HepG2 (cell line): ENCODE results near the gene OST4. TPM values are rescaled to one million over a fixed set of nuclear protein-coding genes. Genes with fewer than 3 reads are reported as not detected.

ENCODE experiments used
- ASH2L ChIP-seq: fragments of 300-600, 200-600 bp; sonication (generic); IDR thresholded peaks from 2 replicates; pipeline ENCODE4 v1.7.0; 2017; ENCODE audit warnings: low read depth, mild to moderate bottlenecking, moderate library complexity, mixed read lengths, low read length; ENCODE audit not compliant: insufficient read length
- ATF6 ChIP-seq: sonication (generic); formaldehyde crosslinking; conservative IDR thresholded peaks from 2 replicates; pipeline ENCODE4 v1.4.0; 2020; ENCODE audit warnings: missing genetic modification reagents
- CHD2 ChIP-seq: IDR thresholded peaks from 2 replicates; pipeline ENCODE4 v1.6.1; 2011; ENCODE audit warnings: low read depth, low read length, improper control_type of control experiment
- FOSL2 ChIP-seq: sonication (generic); formaldehyde crosslinking; IDR thresholded peaks from 2 replicates; pipeline ENCODE4 v1.4.0; 2020; ENCODE audit warnings: missing genetic modification reagents
- GATAD2A ChIP-seq: IDR thresholded peaks from 2 replicates; pipeline ENCODE4 v1.6.1; 2016
- GTF2F1 ChIP-seq: fragments of 150-350 bp; IDR thresholded peaks from 2 replicates; pipeline ENCODE4 v1.6.1; 2014; ENCODE audit warnings: low read length
- ISX ChIP-seq: sonication (generic); formaldehyde crosslinking; conservative IDR thresholded peaks from 2 replicates; pipeline ENCODE4 v1.5.0; 2020; ENCODE audit warnings: missing genetic modification reagents
- MEIS2 ChIP-seq: sonication (generic); formaldehyde crosslinking; IDR thresholded peaks from 2 replicates; pipeline ENCODE4 v1.9.0; 2021; ENCODE audit warnings: mild to moderate bottlenecking, missing genetic modification reagents
- RBFOX2 ChIP-seq: fragments of 200-400 bp; formaldehyde crosslinking; IDR thresholded peaks from 2 replicates; pipeline ENCODE4 v1.6.1; 2017; ENCODE audit warnings: low read depth, mild to moderate bottlenecking, low read length
- SALL2 ChIP-seq: sonication (generic); formaldehyde crosslinking; IDR thresholded peaks from 2 replicates; pipeline ENCODE4 v1.8.1; 2023; ENCODE audit warnings: mild to moderate bottlenecking, missing genetic modification reagents, inconsistent platforms
- TGIF2 ChIP-seq: IDR thresholded peaks from 2 replicates; pipeline ENCODE4 v1.6.1; 2016; ENCODE audit warnings: control low read depth, missing compliant biosample characterization
- TRIM22 ChIP-seq: fragments of 450-650 bp; IDR thresholded peaks from 2 replicates; pipeline ENCODE4 v1.6.1; 2017
- TSC22D2 ChIP-seq: sonication (generic); formaldehyde crosslinking; IDR thresholded peaks from 2 replicates; pipeline ENCODE4 v1.5.1; 2020; ENCODE audit warnings: missing genetic modification reagents, mild to moderate bottlenecking, borderline replicate concordance
- ZNF383 ChIP-seq: sonication (generic); formaldehyde crosslinking; IDR thresholded peaks from 2 replicates; pipeline ENCODE4 v1.4.0; 2020; ENCODE audit warnings: missing genetic modification reagents, mild to moderate bottlenecking, borderline replicate concordance
- ZNF512B ChIP-seq: sonication (generic); formaldehyde crosslinking; IDR thresholded peaks from 2 replicates; pipeline ENCODE4 v1.5.1; 2020; ENCODE audit warnings: missing genetic modification reagents, mild to moderate bottlenecking, borderline replicate concordance
- ZNF564 ChIP-seq: sonication (generic); formaldehyde crosslinking; IDR thresholded peaks from 2 replicates; pipeline ENCODE4 v1.8.1; 2023; ENCODE audit warnings: mild to moderate bottlenecking, missing genetic modification reagents
- ZNF607 ChIP-seq: sonication (generic); formaldehyde crosslinking; IDR thresholded peaks from 2 replicates; pipeline ENCODE4 v1.5.1; 2020; ENCODE audit warnings: missing genetic modification reagents, mild to moderate bottlenecking, borderline replicate concordance
- ZNF619 ChIP-seq: sonication (generic); formaldehyde crosslinking; IDR thresholded peaks from 2 replicates; pipeline ENCODE4 v1.4.0; 2020; ENCODE audit warnings: mild to moderate bottlenecking, missing genetic modification reagents
- ZNF678 ChIP-seq: sonication (generic); formaldehyde crosslinking; IDR thresholded peaks from 2 replicates; pipeline ENCODE4 v1.4.0; 2020; ENCODE audit warnings: mild to moderate bottlenecking, missing genetic modification reagents
- polyA plus RNA-seq, 8 experiments: library from polyadenylated mRNA; depleted of rRNA in 3 of 8; stranded (reverse) in 7 of 8; unstranded in 1 of 8; fragments of >200 nt; fragmentation: Illumina TruSeq in 4 of 8; extraction: Trizol in 4 of 8; gene quantifications; 2 replicates each; pipeline versions ENCODE4 v1.2.1 to v1.2.3, GENCODE V29; 2011 to 2016; ENCODE audit warnings: low read depth in 4 of 8, missing spikeins in 1 of 8, mixed read lengths in 1 of 8; ENCODE audit not compliant: insufficient read depth in 1 of 8
- total RNA-seq, 5 experiments: library from RNA; depleted of rRNA; stranded (reverse); fragments of >200 nt; fragmentation: Illumina TruSeq; extraction: Trizol; gene quantifications; 2 replicates each; pipeline ENCODE4 v1.2.3, GENCODE V29; 2016; ENCODE audit warnings: low read depth in 1 of 5
- TF ChIP-seq, protein P1 (sequence below): sonication (generic); formaldehyde crosslinking; IDR thresholded peaks from 2 replicates; pipeline ENCODE4 v1.8.0; 2022; ENCODE audit warnings: mild to moderate bottlenecking, missing genetic modification reagents
- TF ChIP-seq, protein P2 (sequence below): sonication (generic); formaldehyde crosslinking; IDR thresholded peaks from 2 replicates; pipeline ENCODE4 v1.5.0; 2020; ENCODE audit warnings: missing genetic modification reagents

Gene OST4
- total and polyA plus RNA-seq, 2 of the 13 experiments (the other 11 are each of a cell fraction or from before 2014, with no cell fraction given): 498 to 584 TPM

GRCh38 chr2:27086090-27086723 is 14.8 kb upstream of the OST4 start (continued):
- peak; percentile 73 for TF ChIP-seq GATAD2A (CRISPR knock-in tag)
- no peak for TF ChIP-seq TRIM22
- TF ChIP-seq, protein P1, sequence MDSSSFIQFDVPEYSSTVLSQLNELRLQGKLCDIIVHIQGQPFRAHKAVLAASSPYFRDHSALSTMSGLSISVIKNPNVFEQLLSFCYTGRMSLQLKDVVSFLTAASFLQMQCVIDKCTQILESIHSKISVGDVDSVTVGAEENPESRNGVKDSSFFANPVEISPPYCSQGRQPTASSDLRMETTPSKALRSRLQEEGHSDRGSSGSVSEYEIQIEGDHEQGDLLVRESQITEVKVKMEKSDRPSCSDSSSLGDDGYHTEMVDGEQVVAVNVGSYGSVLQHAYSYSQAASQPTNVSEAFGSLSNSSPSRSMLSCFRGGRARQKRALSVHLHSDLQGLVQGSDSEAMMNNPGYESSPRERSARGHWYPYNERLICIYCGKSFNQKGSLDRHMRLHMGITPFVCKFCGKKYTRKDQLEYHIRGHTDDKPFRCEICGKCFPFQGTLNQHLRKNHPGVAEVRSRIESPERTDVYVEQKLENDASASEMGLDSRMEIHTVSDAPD (CRISPR knock-in tag): 0 out of 2 replicates have a peak, but pooled peaks have one; percentile 70
- TF ChIP-seq ZNF619 (CRISPR knock-in tag): no peak
- TF ChIP-seq ISX (CRISPR knock-in tag): peak; percentile 19; the same call in 1 of the 2 replicates
- TF ChIP-seq TGIF2 (CRISPR knock-in tag): peak; percentile 88
- TF ChIP-seq ASH2L: peak; percentile 63
- TF ChIP-seq FOSL2 (CRISPR knock-in tag): peak; percentile 35
- TF ChIP-seq ZNF512B (CRISPR knock-in tag): no peak
- TF ChIP-seq ATF6 (CRISPR knock-in tag): peak; percentile 92
- peak; percentile 73; the same call in 1 of the 2 replicates for TF ChIP-seq SALL2 (CRISPR knock-in tag)
- TF ChIP-seq ZNF383: no peak
- no peak for TF ChIP-seq CHD2
- TF ChIP-seq ZNF678 (CRISPR knock-in tag): no peak; the same call in 1 of the 2 replicates
- peak; percentile 78; the same call in 1 of the 2 replicates for TF ChIP-seq MEIS2
- no peak for TF ChIP-seq GTF2F1
- TF ChIP-seq ZNF564 (CRISPR knock-in tag): no peak
- peak; percentile 80 for TF ChIP-seq RBFOX2
- TF ChIP-seq TSC22D2 (CRISPR knock-in tag): peak; percentile 91; the same call in 1 of the 2 replicates
- TF ChIP-seq, protein P2, sequence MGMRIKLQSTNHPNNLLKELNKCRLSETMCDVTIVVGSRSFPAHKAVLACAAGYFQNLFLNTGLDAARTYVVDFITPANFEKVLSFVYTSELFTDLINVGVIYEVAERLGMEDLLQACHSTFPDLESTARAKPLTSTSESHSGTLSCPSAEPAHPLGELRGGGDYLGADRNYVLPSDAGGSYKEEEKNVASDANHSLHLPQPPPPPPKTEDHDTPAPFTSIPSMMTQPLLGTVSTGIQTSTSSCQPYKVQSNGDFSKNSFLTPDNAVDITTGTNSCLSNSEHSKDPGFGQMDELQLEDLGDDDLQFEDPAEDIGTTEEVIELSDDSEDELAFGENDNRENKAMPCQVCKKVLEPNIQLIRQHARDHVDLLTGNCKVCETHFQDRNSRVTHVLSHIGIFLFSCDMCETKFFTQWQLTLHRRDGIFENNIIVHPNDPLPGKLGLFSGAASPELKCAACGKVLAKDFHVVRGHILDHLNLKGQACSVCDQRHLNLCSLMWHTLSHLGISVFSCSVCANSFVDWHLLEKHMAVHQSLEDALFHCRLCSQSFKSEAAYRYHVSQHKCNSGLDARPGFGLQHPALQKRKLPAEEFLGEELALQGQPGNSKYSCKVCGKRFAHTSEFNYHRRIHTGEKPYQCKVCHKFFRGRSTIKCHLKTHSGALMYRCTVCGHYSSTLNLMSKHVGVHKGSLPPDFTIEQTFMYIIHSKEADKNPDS: no peak
- TF ChIP-seq ZNF607 (CRISPR knock-in tag): peak; percentile 99
